Mesendoderm (in vitro differentiated cells): Measurements from ENCODE around the gene UNC119B.

Source experiments
- DNase-seq: peaks from one replicate; pipeline ENCODE4 v3.0.0; 2013
- H2AK5ac ChIP-seq: 2 replicates; pipeline ENCODE4 v1.6.1; 2013; ENCODE audit warnings: low read length, inconsistent platforms
- H2BK120ac ChIP-seq: 2 replicates; pipeline ENCODE4 v1.6.1; 2013; ENCODE audit warnings: low read depth, mild to moderate bottlenecking, low read length, moderate library complexity, mixed read lengths
- H2BK15ac ChIP-seq: replicated peaks from 2 replicates; pipeline ENCODE4 v1.6.1; 2013; ENCODE audit warnings: low read depth, mild to moderate bottlenecking, moderate library complexity
- H2BK5ac ChIP-seq: 2 replicates; pipeline ENCODE4 v1.6.1; 2013; ENCODE audit warnings: low read length, inconsistent platforms
- H3K18ac ChIP-seq: 2 replicates; pipeline ENCODE4 v1.6.1; 2013; ENCODE audit warnings: mild to moderate bottlenecking, low read length, mixed read lengths
- H3K23ac ChIP-seq: one replicate; pipeline ENCODE4 v1.6.1; 2013; ENCODE audit warnings: low read length
- H3K27ac ChIP-seq: 2 replicates; pipeline ENCODE4 v1.5.1; 2013; ENCODE audit warnings: low read depth, mild to moderate bottlenecking, inconsistent platforms, low read length, moderate library complexity
- H3K27me3 ChIP-seq: 2 replicates; pipeline ENCODE4 v1.6.1; 2013; ENCODE audit warnings: low read length, control low read depth, mild to moderate bottlenecking, inconsistent platforms; ENCODE audit not compliant: insufficient read depth, poor library complexity
- H3K36me3 ChIP-seq: 2 replicates; pipeline ENCODE4 v1.6.1; 2013; ENCODE audit warnings: low read length, inconsistent platforms; ENCODE audit not compliant: control insufficient read depth, insufficient read depth
- H3K4ac ChIP-seq: one replicate; pipeline ENCODE4 v1.6.1; 2013; ENCODE audit warnings: low read depth, mild to moderate bottlenecking, low read length, moderate library complexity
- H3K4me1 ChIP-seq: 2 replicates; pipeline ENCODE4 v1.6.1; 2013; ENCODE audit warnings: low read depth, low read length, inconsistent platforms; ENCODE audit not compliant: control insufficient read depth
- H3K4me2 ChIP-seq: 2 replicates; pipeline ENCODE4 v1.6.1; 2013; ENCODE audit warnings: low read length
- H3K4me3 ChIP-seq: 2 replicates; pipeline ENCODE4 v1.5.1; 2013; ENCODE audit warnings: mild to moderate bottlenecking, low read length
- H3K56ac ChIP-seq: one replicate; pipeline ENCODE4 v1.6.1; 2013; ENCODE audit warnings: low read length
- H3K79me1 ChIP-seq: 2 replicates; pipeline ENCODE4 v1.6.1; 2013; ENCODE audit warnings: low read length, inconsistent platforms
- H3K79me2 ChIP-seq: 2 replicates; pipeline ENCODE4 v1.6.1; 2013; ENCODE audit warnings: mild to moderate bottlenecking, low read length; ENCODE audit not compliant: control insufficient read depth, insufficient read depth
- H3K9ac ChIP-seq: 2 replicates; pipeline ENCODE4 v1.6.1; 2013; ENCODE audit warnings: low read length, inconsistent platforms
- H4K5ac ChIP-seq: one replicate; pipeline ENCODE4 v1.6.1; 2013; ENCODE audit warnings: low read length
- H4K8ac ChIP-seq: one replicate; pipeline ENCODE4 v1.6.1; 2013; ENCODE audit warnings: low read depth, mild to moderate bottlenecking, control low read depth, low read length, moderate library complexity
- WGBS: extraction: QIAGEN DNeasy Blood & Tissue Kit; methylation state at CpG from one replicate; pipeline ENCODE4 v1.1.7; 2013; ENCODE audit warnings: low lambda C conversion rate, missing lambda C conversion rate; ENCODE audit not compliant: insufficient coverage; ENCODE audit errors: extremely low coverage; 5-methylcytosine and 5-hydroxymethylcytosine counted together

UNC119B gene

DNA sequence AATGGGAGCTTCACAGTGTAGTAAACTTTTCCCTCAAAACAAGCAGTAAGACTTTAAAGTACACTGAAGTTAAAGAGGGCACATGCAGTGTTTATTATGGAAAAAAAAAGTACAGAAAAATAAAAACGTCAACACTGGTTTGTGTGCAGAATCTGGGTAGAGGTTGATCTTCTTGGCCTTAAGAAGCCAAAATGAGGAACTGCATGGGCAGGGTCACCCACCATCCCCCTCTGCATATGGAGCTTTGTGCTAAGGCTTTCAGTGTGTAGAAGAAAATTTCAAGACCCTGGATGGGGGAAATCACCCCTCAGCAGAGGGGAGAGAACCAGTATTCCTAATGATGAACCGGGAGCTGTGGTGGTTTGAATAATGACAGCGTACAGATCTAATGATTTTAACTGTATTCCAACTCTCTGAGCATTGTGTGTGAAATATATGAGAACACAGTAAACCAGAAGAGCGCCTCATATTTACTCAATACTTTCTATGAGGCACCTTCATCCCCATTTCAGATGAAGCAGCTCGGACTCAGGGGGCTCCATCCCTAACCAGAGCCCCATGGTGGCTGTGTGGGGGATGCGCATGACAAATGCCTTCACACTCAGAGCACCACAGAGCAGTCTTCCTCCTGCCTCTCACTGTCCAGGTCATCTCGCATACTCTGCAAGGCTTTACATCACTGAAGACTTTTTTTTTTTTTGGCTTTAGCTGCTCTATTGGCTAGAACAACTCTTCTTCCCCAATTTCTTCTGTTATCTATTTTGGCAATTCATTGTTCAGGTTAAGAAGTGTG is 48.7 kb downstream of the UNC119B start:
- Histone ChIP-seq H3K27ac (no peak overlapping the region), H3K79me1 (no peaks in the 10 kb centered on the region), H4K8ac (no peak overlapping the region), H3K4me1 (no peaks in the 10 kb centered on the region), H2AK5ac (no peak overlapping the region), H3K18ac (no peak overlapping the region), H3K23ac (no peak overlapping the region), H2BK15ac (no peak overlapping the region), H2BK120ac (no peak overlapping the region), H3K79me2 (no peaks in the 10 kb centered on the region), H3K4ac (no peak overlapping the region), H3K36me3 (no peaks in the 10 kb centered on the region), H3K56ac (no peak overlapping the region), H2BK5ac (no peak overlapping the region), H3K4me2 (no peak overlapping the region), H3K9ac (no peak overlapping the region), H3K4me3 (no peak overlapping the region), H3K27me3 (no peaks in the 10 kb centered on the region), H4K5ac (no peak overlapping the region)
- no peak for DNase-seq
- no CpG with 5 or more reads among the region's 7 CpGs for WGBS

DNA sequence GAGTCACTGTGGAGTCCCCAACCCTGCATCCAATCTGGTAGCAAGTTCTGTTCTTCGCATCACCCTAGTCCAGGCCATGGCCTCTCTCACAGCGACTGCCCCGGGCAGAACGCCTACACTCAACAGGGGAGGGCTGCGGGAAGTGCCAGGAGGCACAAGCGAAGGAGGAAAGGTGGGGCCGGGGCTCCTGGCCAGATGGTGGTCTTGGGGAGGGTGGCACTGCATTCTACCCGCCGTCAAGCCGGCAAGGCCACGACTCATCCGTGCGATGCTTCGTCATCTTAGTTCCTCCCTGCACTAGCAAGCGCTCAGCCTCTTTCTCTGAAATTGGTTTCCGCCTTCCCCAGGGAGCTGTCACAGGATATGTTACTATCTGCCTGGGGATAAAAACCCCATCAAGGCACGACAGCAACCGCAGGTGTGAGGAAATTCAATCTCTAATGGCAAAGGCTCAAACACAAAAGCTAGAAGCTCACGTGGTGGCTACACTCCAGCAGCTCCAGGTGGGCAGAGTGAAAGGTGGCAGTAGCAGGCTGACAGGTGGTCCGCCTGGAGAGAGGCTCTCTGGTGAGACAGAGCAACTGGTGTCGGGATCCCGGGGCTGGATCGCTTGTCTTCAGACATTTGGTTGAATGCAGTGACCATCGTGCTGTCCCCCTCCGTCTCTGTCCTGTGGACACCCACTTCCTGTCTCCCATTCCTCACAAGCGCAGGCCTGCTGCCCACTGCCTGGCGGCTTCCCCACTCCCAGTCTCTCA is 49.5 kb downstream of the UNC119B start:
- H3K36me3 ChIP-seq = no peaks in the 10 kb centered on the region
- H3K56ac ChIP-seq = no peak overlapping the region
- no peak overlapping the region for H3K4me3 ChIP-seq
- no peaks in the 10 kb centered on the region for H3K27me3 ChIP-seq
- H3K4me1 ChIP-seq = no peaks in the 10 kb centered on the region
- H2BK120ac ChIP-seq = no peak overlapping the region
- H3K4me2 ChIP-seq = no peak overlapping the region
- H3K79me1 ChIP-seq = no peaks in the 10 kb centered on the region
- H3K4ac ChIP-seq = no peak overlapping the region
- no peak overlapping the region for H4K8ac ChIP-seq
- H3K9ac ChIP-seq = no peak overlapping the region
- no peak for DNase-seq
- H3K27ac ChIP-seq = no peak overlapping the region
- no peak overlapping the region for H2BK15ac ChIP-seq
- H3K79me2 ChIP-seq = no peaks in the 10 kb centered on the region
- H2AK5ac ChIP-seq = no peak overlapping the region
- no peak overlapping the region for H3K18ac ChIP-seq
- no peak overlapping the region for H4K5ac ChIP-seq
- no peak overlapping the region for H2BK5ac ChIP-seq
- no CpG with 5 or more reads among the region's 27 CpGs for WGBS
- no peak overlapping the region for H3K23ac ChIP-seq

DNA sequence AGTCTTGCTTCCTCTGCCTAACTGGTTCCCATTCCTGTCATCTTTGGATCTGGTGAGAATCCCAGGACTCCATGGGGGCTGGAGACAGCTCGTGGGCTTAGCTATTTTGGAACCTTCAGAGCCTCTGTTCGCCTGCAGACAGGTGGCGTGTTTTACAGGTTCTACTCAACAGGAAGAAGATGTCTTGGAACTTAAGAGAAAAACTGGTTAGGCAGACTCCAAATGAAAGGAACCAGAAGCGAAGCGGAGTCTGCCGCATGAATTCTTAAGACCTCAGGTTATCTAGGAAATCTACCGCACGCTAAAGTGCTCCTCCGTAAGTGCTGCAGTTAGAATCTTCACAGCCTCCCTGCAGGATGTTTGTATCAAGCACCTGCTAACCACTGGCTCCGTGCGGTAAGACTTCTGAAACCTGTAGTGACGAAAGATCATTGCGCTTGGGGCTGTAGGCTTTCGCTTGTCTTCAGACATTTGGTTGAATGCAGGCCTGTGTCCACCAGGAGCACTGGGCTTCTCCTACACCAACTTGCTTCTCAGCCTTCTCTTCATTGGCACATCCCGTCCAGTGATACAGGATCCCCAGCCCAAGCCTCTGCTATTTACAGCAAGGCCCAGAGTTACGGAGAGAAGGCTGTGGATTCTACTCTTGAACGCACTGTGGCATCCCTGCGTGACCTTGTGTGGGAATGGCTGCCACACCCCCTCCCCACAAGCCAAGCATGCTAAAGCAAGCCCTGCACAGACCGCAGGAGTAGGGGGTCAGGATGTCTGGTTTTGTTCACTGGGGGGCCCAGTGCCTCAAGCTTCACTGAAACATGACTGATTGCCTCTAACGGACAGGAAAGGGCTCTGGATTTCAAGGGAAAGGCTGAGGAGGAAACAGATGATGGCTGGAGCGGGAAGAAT is 50.3 kb downstream of the UNC119B start:
- Histone ChIP-seq H3K27ac (no peak overlapping the region), H3K27me3 (no peaks in the 10 kb centered on the region), H2BK120ac (no peak overlapping the region), H3K36me3 (no peaks in the 10 kb centered on the region), H3K79me1 (no peaks in the 10 kb centered on the region), H3K4ac (no peak overlapping the region), H3K23ac (no peak overlapping the region), H3K18ac (no peak overlapping the region), H4K8ac (no peak overlapping the region), H2AK5ac (no peak overlapping the region), H2BK5ac (no peak overlapping the region), H3K79me2 (no peaks in the 10 kb centered on the region), H2BK15ac (no peak overlapping the region), H3K9ac (no peak overlapping the region), H3K4me1 (no peaks in the 10 kb centered on the region), H3K4me2 (no peak overlapping the region), H3K4me3 (no peak overlapping the region), H3K56ac (no peak overlapping the region), H4K5ac (no peak overlapping the region)
- WGBS = no CpG with 5 or more reads among the region's 21 CpGs
- no peak for DNase-seq

DNA sequence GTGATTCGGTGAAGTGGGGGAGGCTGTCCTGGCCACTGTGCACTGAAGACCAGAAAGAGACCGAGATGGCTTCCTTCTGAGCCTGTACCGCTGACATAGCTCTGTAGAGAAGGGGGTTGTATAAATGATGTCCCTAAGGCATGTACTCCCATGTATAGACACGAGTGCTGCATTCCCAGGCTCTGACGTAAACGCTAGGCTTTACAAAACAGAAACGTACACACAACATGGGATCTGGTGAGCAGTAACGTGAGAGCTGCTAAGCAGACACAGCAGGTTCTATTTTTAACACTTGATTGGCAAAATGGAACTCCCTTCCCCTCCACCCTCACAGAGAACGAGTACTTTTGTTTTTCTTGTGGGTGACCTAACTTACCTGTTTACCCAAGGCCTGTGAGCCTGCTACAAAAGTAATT is 51.3 kb downstream of the UNC119B start:
- Histone ChIP-seq H3K79me2 (no peaks in the 10 kb centered on the region), H3K27ac (no peak overlapping the region), H2BK120ac (no peak overlapping the region), H4K8ac (no peak overlapping the region), H4K5ac (no peak overlapping the region), H3K4me1 (no peaks in the 10 kb centered on the region), H3K79me1 (no peaks in the 10 kb centered on the region), H3K18ac (no peak overlapping the region), H3K4ac (no peak overlapping the region), H2BK5ac (no peak overlapping the region), H2BK15ac (no peak overlapping the region), H3K9ac (no peak overlapping the region), H3K23ac (no peak overlapping the region), H3K27me3 (no peaks in the 10 kb centered on the region), H3K4me3 (no peak overlapping the region), H3K56ac (no peak overlapping the region), H2AK5ac (no peak overlapping the region), H3K36me3 (peaks cover 4% of the 10 kb centered on the region), H3K4me2 (no peak overlapping the region)
- DNase-seq = no peak
- WGBS = no CpG with 5 or more reads among the region's 9 CpGs

DNA sequence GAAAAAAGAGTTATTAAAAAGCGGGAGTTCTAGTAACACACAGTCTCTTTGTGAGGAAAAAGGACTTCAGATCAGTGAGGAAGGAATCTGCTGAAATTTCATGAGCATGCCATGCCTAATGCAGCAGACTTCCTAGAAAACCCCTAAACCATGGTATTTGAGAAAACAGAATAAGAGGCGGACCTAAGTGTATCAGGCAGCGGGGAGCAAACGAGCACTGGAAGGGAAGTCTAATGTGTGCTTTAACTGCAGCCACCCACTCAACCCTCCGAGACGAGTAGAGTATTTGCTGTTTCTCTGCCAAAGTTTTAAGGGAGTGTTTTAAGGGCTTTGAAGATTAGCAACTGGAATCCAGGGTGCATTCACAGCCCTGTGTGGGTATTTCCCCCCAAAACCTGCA is 51.8 kb downstream of the UNC119B start:
- H3K4me3 ChIP-seq = no peak overlapping the region
- no CpG with 5 or more reads among the region's 6 CpGs for WGBS
- no peak overlapping the region for H3K9ac ChIP-seq
- H3K4me1 ChIP-seq = no peaks in the 10 kb centered on the region
- no peaks in the 10 kb centered on the region for H3K79me2 ChIP-seq
- DNase-seq = no peak
- H2BK5ac ChIP-seq = no peak overlapping the region
- no peak overlapping the region for H4K8ac ChIP-seq
- no peak overlapping the region for H3K4ac ChIP-seq
- no peak overlapping the region for H3K23ac ChIP-seq
- no peak overlapping the region for H3K4me2 ChIP-seq
- H3K56ac ChIP-seq = no peak overlapping the region
- no peak overlapping the region for H4K5ac ChIP-seq
- H2BK15ac ChIP-seq = no peak overlapping the region
- peaks cover 4% of the 10 kb centered on the region for H3K36me3 ChIP-seq
- no peaks in the 10 kb centered on the region for H3K79me1 ChIP-seq
- H2AK5ac ChIP-seq = no peak overlapping the region
- no peak overlapping the region for H2BK120ac ChIP-seq
- no peak overlapping the region for H3K18ac ChIP-seq
- H3K27me3 ChIP-seq = no peaks in the 10 kb centered on the region
- no peak overlapping the region for H3K27ac ChIP-seq
